ENCODE data around the gene GRIN1.

GRCh38 chr9:137138722-137139467, at the start of gene GRIN1:
- no peak for TF ChIP-seq CTCF (IDR thresholded peaks at IDR 0.05)
- no peak for TF ChIP-seq POLR2A (IDR thresholded peaks at IDR 0.05)

Measured in Peyer's patch (tissue), 4 donors.